T-helper 1 cell (primary cell): ENCODE results near the gene PRELID3B.

Experiments used
- DNase-seq, 5 donors: peaks; one replicate each; pipeline ENCODE4 v3.0.0-alpha.2; 2012 to 2020

PRELID3B gene

GRCh38 chr20:58993332-58994248 lies 49.0 kb downstream of the PRELID3B start:
- DNase-seq = no peak

- DNase-seq = no peak
Observed at GRCh38 chr20:58992911-58993310, 49.7 kb downstream of the PRELID3B start.

- DNase-seq = no peak
Observed at GRCh38 chr20:58991715-58992114, 50.9 kb downstream of the PRELID3B start.

GRCh38 chr20:58990651-58991445 lies 51.7 kb downstream of the PRELID3B start:
- no peak for DNase-seq

DNA sequence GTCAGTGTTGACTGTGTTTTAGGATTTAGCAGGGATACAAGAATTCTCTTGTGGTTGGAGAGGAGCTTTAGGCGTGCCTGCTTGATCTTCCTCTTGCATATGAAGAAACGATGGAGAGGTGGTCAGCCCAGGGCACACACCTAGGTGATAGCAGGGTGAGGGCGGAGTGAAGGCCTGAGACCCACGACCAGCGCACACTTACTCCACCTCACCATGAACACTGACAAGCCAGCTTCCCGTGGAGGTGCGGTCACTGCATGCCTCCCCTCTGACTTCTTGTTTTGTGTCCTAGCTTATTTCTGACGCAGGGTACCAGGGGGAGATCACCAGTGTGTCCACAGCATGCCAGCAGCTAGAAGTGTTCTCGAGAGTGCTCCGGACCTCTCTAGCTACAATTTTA lies 53.4 kb downstream of the PRELID3B start:
- no peak for DNase-seq

- no peak for DNase-seq
Observed at GRCh38 chr20:58988565-58988882, 54.1 kb downstream of the PRELID3B start.

GRCh38 chr20:58987790-58988564 lies 54.6 kb downstream of the PRELID3B start:
- no peak for DNase-seq

DNA sequence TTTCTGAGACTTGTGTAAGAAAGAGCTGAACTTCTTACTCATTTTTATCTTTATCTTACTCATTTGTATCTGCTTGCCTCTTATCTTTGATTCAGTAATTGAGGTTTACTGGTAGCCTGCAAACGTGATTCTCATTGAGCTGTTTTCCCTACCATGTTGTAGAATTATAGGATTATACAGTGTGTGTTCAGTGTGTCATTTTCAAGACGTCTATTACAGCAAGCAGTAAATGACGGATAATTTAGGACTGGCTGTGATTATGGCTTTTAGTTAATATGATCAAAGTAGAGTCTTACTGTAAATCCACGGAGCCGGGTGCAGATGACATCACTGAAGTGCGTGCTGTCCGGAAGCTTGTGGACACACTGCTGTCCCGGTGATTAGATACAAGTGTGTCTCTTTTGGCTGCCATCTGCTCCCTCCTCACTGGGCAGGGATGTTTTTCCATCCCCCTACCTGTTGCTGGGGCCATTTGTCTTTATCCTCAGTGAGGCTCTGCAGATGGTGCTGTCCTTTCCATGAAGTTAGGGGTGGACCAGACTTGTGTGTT lies 55.5 kb downstream of the PRELID3B start:
- no peak for DNase-seq

- no peak for DNase-seq
Observed at GRCh38 chr20:58986286-58986967, 56.2 kb downstream of the PRELID3B start.

GRCh38 chr20:58985656-58986055 lies 56.9 kb downstream of the PRELID3B start:
- no peak for DNase-seq

- no peak for DNase-seq
Observed at GRCh38 chr20:58984691-58985090, 57.9 kb downstream of the PRELID3B start.
